Neuronal stem cell (in vitro differentiated cells): Measurements from ENCODE around the gene SHISA2.

Experiments
- DNase-seq: peaks from one replicate; pipeline ENCODE4 v3.0.0-alpha.2; 2013; ENCODE audit warnings: low spot score
- H2AFZ ChIP-seq: one replicate; pipeline ENCODE4 v1.6.1; 2013; ENCODE audit warnings: mild to moderate bottlenecking, low read length, inconsistent platforms
- H2AK5ac ChIP-seq: 2 replicates; pipeline ENCODE4 v1.6.1; 2013; ENCODE audit warnings: low read depth, mild to moderate bottlenecking, inconsistent platforms, low read length, moderate library complexity, mixed read lengths
- H2BK120ac ChIP-seq: 2 replicates; pipeline ENCODE4 v1.6.1; 2013; ENCODE audit warnings: low read depth, mild to moderate bottlenecking, inconsistent platforms, low read length, moderate library complexity, mixed read lengths
- H2BK12ac ChIP-seq: one replicate; pipeline ENCODE4 v1.6.1; 2013; ENCODE audit warnings: low read length, inconsistent platforms
- H2BK15ac ChIP-seq: 2 replicates; pipeline ENCODE4 v1.6.1; 2013; ENCODE audit warnings: mild to moderate bottlenecking, low read length, inconsistent platforms, mixed read lengths
- H2BK5ac ChIP-seq: one replicate; pipeline ENCODE4 v1.6.1; 2013; ENCODE audit warnings: inconsistent platforms, mild to moderate bottlenecking, low read length, moderate library complexity
- H3K14ac ChIP-seq: one replicate; pipeline ENCODE4 v1.6.1; 2013; ENCODE audit warnings: low read length, inconsistent platforms
- H3K18ac ChIP-seq: 2 replicates; pipeline ENCODE4 v1.6.1; 2013; ENCODE audit warnings: low read length, inconsistent platforms
- H3K23ac ChIP-seq: 2 replicates; pipeline ENCODE4 v1.6.1; 2013; ENCODE audit warnings: low read depth, mild to moderate bottlenecking, mixed read lengths, low read length, inconsistent platforms; ENCODE audit not compliant: poor library complexity
- H3K27ac ChIP-seq: replicated peaks from 3 replicates; pipeline ENCODE4 v1.5.1; 2013; ENCODE audit warnings: low read length, inconsistent platforms
- H3K27me3 ChIP-seq, 3 experiments: 2 replicates each; pipeline ENCODE4 v1.6.1; 2013; ENCODE audit warnings: low read length in 3 of 3, mild to moderate bottlenecking in 2 of 3, inconsistent platforms in 1 of 3, low read depth in 1 of 3, mixed read lengths in 1 of 3, moderate library complexity in 1 of 3; ENCODE audit not compliant: control insufficient read depth in 3 of 3, insufficient read depth in 3 of 3
- H3K36me3 ChIP-seq, 2 donors: replicated peaks in 1 of 2; 2 replicates each; pipeline ENCODE4 v1.6.1; 2013; ENCODE audit warnings: low read length in 2 of 2; ENCODE audit not compliant: control insufficient read depth in 2 of 2, insufficient read depth in 2 of 2
- H3K4ac ChIP-seq: 2 replicates; pipeline ENCODE4 v1.6.1; 2013; ENCODE audit warnings: inconsistent platforms, mild to moderate bottlenecking, low read length, moderate library complexity
- H3K4me1 ChIP-seq, 2 donors: 1 replicate in 1 of 2; 2 replicates in 1 of 2; pipeline ENCODE4 v1.6.1; 2013; ENCODE audit warnings: low read length in 2 of 2, low read depth in 1 of 2; ENCODE audit not compliant: control insufficient read depth in 2 of 2, insufficient read depth in 1 of 2
- H3K4me2 ChIP-seq: one replicate; pipeline ENCODE4 v1.6.1; 2013; ENCODE audit warnings: mild to moderate bottlenecking, low read length, inconsistent platforms; ENCODE audit not compliant: insufficient read depth, poor library complexity, severe bottlenecking
- H3K4me3 ChIP-seq, 2 donors: 2 replicates each; pipeline ENCODE4 v1.5.1; 2013; ENCODE audit warnings: low read length in 2 of 2, mild to moderate bottlenecking in 2 of 2, inconsistent platforms in 1 of 2, moderate library complexity in 1 of 2
- H3K79me1 ChIP-seq: one replicate; pipeline ENCODE4 v1.6.1; 2013; ENCODE audit warnings: low read depth, mild to moderate bottlenecking, inconsistent platforms, low read length, moderate library complexity
- H3K9ac ChIP-seq: one replicate; pipeline ENCODE4 v1.6.1; 2013; ENCODE audit warnings: mild to moderate bottlenecking, low read depth, low read length, inconsistent platforms; ENCODE audit not compliant: poor library complexity
- H3K9me3 ChIP-seq, 2 donors: replicated peaks in 1 of 2; 2 replicates each; pipeline versions ENCODE3 to v1.6.1; 2013; ENCODE audit warnings: low read length in 2 of 2, mild to moderate bottlenecking in 2 of 2, inconsistent platforms in 1 of 2, low read depth in 1 of 2, mixed read lengths in 1 of 2, moderate library complexity in 1 of 2; ENCODE audit not compliant: control insufficient read depth in 2 of 2, insufficient read depth in 1 of 2
- H4K8ac ChIP-seq: one replicate; pipeline ENCODE4 v1.6.1; 2013; ENCODE audit warnings: low read depth, mild to moderate bottlenecking, inconsistent platforms, low read length, moderate library complexity
- H4K91ac ChIP-seq: one replicate; pipeline ENCODE4 v1.6.1; 2013; ENCODE audit warnings: low read length, low read depth, mild to moderate bottlenecking, inconsistent platforms; ENCODE audit not compliant: poor library complexity
- WGBS, 2 donors: extraction: QIAGEN DNeasy Blood & Tissue Kit; methylation state at CpG; one replicate each; pipeline ENCODE4 v1.1.7; 2013; ENCODE audit warnings: missing lambda C conversion rate in 2 of 2, mixed read lengths in 1 of 2; ENCODE audit not compliant: insufficient read length in 2 of 2, insufficient replicate concordance in 1 of 2; ENCODE audit errors: extremely low coverage in 2 of 2; 5-methylcytosine and 5-hydroxymethylcytosine counted together

SHISA2 gene

GRCh38 chr13:26025196-26025595 is 26.6 kb downstream of the SHISA2 start:
- Histone ChIP-seq H4K91ac (no peak overlapping the region), H2BK12ac (no peak overlapping the region), H3K18ac (peak overlapping the region; percentile 34), H2BK5ac (no peak overlapping the region), H3K4me3 (no peak overlapping the region), H2BK15ac (no peak overlapping the region), H3K4me2 (no peak overlapping the region), H3K14ac (no peak overlapping the region), H2BK120ac (no peak overlapping the region), H4K8ac (no peak overlapping the region), H2AK5ac (peak overlapping the region; percentile 9), H3K9me3 (no peaks in the 10 kb centered on the region), H3K36me3 (no peaks in the 10 kb centered on the region), H3K27ac (no peak overlapping the region), H3K79me1 (no peaks in the 10 kb centered on the region), H3K4me1 (peaks cover 0 to 17% of the 10 kb centered on the region in 2 donors), H3K4ac (no peak overlapping the region), H3K23ac (no peak overlapping the region), H3K9ac (no peak overlapping the region), H3K27me3 (peaks cover 0 to 27% (median 0%) of the 10 kb centered on the region in 3 experiments), H2AFZ (no peak overlapping the region)
- DNase-seq, result no peak
- WGBS, 2 donors, result no CpG with 5 or more reads among the region's 12 CpGs

GRCh38 chr13:26024558-26024957 is 27.3 kb downstream of the SHISA2 start:
- Histone ChIP-seq H2AK5ac (no peak overlapping the region), H4K91ac (no peak overlapping the region), H3K9me3 (no peaks in the 10 kb centered on the region), H3K79me1 (no peaks in the 10 kb centered on the region), H3K36me3 (no peaks in the 10 kb centered on the region), H3K18ac (no peak overlapping the region), H3K4ac (no peak overlapping the region), H2BK15ac (no peak overlapping the region), H3K14ac (no peak overlapping the region), H2BK120ac (no peak overlapping the region), H4K8ac (no peak overlapping the region), H2BK5ac (no peak overlapping the region), H3K23ac (no peak overlapping the region), H3K4me1 (peaks cover 0 to 17% of the 10 kb centered on the region in 2 donors), H2AFZ (no peak overlapping the region), H2BK12ac (no peak overlapping the region), H3K4me3 (no peak overlapping the region), H3K27ac (no peak overlapping the region), H3K27me3 (peaks cover 0 to 31% (median 0%) of the 10 kb centered on the region in 3 experiments), H3K9ac (no peak overlapping the region), H3K4me2 (no peak overlapping the region)
- no CpG with 5 or more reads among the region's 9 CpGs for WGBS, 2 donors
- DNase-seq, result no peak

- no peak overlapping the region for H2BK12ac ChIP-seq
- no peaks in the 10 kb centered on the region for H3K36me3 ChIP-seq
- H3K27me3 ChIP-seq, result peaks cover 0 to 38% (median 0%) of the 10 kb centered on the region in 3 experiments
- no peak overlapping the region for H3K9ac ChIP-seq
- H2AK5ac ChIP-seq, result peak overlapping the region; percentile 1
- H3K4me1 ChIP-seq, result peaks cover 0 to 17% of the 10 kb centered on the region in 2 donors
- peak overlapping the region; percentile 58 for H3K18ac ChIP-seq
- H3K27ac ChIP-seq, result no peak overlapping the region
- no peak overlapping the region for H4K91ac ChIP-seq
- H2BK15ac ChIP-seq, result no peak overlapping the region
- H2BK120ac ChIP-seq, result no peak overlapping the region
- no peak overlapping the region for H4K8ac ChIP-seq
- no peak overlapping the region for H3K4me3 ChIP-seq
- H2AFZ ChIP-seq, result peak overlapping the region; percentile 30
- H3K23ac ChIP-seq, result no peak overlapping the region
- no peak overlapping the region for H3K14ac ChIP-seq
- no peak for DNase-seq
- no CpG with 5 or more reads among the region's 13 CpGs for WGBS, 2 donors
- no peaks in the 10 kb centered on the region for H3K9me3 ChIP-seq
- no peaks in the 10 kb centered on the region for H3K79me1 ChIP-seq
- no peak overlapping the region for H2BK5ac ChIP-seq
- H3K4ac ChIP-seq, result no peak overlapping the region
- no peak overlapping the region for H3K4me2 ChIP-seq
These were observed 29.1 kb downstream of the SHISA2 start for GRCh38 chr13:26022538-26023292.

GRCh38 chr13:26021956-26022355 is 29.9 kb downstream of the SHISA2 start:
- WGBS, 2 donors, result no CpG with 5 or more reads among the region's 3 CpGs

More at GRCh38 chr13:26021956-26022355, 29.9 kb downstream of the SHISA2 start:
- Histone ChIP-seq H3K27ac (no peak overlapping the region), H3K79me1 (no peaks in the 10 kb centered on the region), H2BK12ac (no peak overlapping the region), H3K4me2 (no peak overlapping the region), H3K4me3 (no peak overlapping the region), H2BK5ac (no peak overlapping the region), H4K91ac (no peak overlapping the region), H3K14ac (no peak overlapping the region), H4K8ac (no peak overlapping the region), H3K4me1 (peaks cover 0 to 20% of the 10 kb centered on the region in 2 donors), H3K18ac (no peak overlapping the region), H2AFZ (no peak overlapping the region), H3K9me3 (no peaks in the 10 kb centered on the region), H3K36me3 (no peaks in the 10 kb centered on the region), H2BK120ac (no peak overlapping the region), H3K27me3 (peaks cover 0 to 42% (median 0%) of the 10 kb centered on the region in 3 experiments), H2AK5ac (no peak overlapping the region), H3K9ac (no peak overlapping the region), H3K23ac (no peak overlapping the region), H3K4ac (no peak overlapping the region), H2BK15ac (no peak overlapping the region)
- no peak for DNase-seq
